Stomach smooth muscle (tissue), 2 donors: ENCODE data around the gene LTF.
"Not testable (repeated sequence)": the region's sequence is repeated elsewhere in the genome, so short reads cannot be mapped to it uniquely, and the experiment has no call there.

ENCODE experiments used
- H3K27ac ChIP-seq: one replicate; pipeline ENCODE4 v1.7.0; 2013; ENCODE audit warnings: mild to moderate bottlenecking, low read length, inconsistent platforms
- H3K27me3 ChIP-seq, 2 donors: one replicate each; pipeline ENCODE4 v1.7.0; 2013; ENCODE audit warnings: low read length in 2 of 2; ENCODE audit not compliant: insufficient read depth in 2 of 2, control insufficient read depth in 1 of 2
- H3K36me3 ChIP-seq, 2 donors: one replicate each; pipeline ENCODE4 v1.7.0; 2013; ENCODE audit warnings: low read length in 2 of 2; ENCODE audit not compliant: control insufficient read depth in 2 of 2, insufficient read depth in 2 of 2
- H3K4me1 ChIP-seq: one replicate; pipeline ENCODE4 v1.7.0; 2013; ENCODE audit warnings: low read length; ENCODE audit not compliant: control insufficient read depth, insufficient read depth
- H3K4me3 ChIP-seq, 2 donors: one replicate each; pipeline ENCODE4 v1.7.0; 2013; ENCODE audit warnings: low read length in 2 of 2
- H3K9ac ChIP-seq, 2 donors: one replicate each; pipeline ENCODE4 v1.7.0; 2013; ENCODE audit warnings: low read length in 2 of 2, mild to moderate bottlenecking in 1 of 2
- H3K9me3 ChIP-seq, 2 donors: one replicate each; pipeline ENCODE4 v1.7.0; 2013; ENCODE audit warnings: low read length in 2 of 2; ENCODE audit not compliant: control insufficient read depth in 2 of 2
- donor health status: healthy.
- donor health status: Pancreatic carcinoma.

LTF gene

DNA sequence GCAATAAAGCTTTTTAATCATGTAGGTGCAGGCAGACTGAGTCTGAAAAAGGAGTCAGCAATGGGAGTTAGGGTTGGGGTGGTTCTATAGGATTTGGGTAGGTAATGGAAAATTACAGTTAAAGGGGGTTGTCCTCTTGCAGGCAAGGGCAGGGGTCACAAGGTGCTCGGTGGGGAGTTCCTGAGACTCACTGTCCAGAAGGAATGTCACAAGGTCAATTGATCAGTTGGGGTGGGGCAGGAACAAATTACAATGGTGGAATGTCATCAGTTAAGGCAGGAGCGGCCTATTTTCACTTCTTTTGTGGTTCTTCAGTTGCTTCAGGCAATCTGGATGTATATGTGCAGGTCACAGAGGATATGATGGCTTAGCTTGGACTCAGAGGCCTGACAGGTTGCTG, 71.7 kb downstream of the LTF start:
- H3K9ac ChIP-seq = no peak overlapping the region
- no peaks in the 10 kb centered on the region for H3K27me3 ChIP-seq
- no peak overlapping the region for H3K27ac ChIP-seq
- H3K4me3 ChIP-seq = no peak overlapping the region
- no peaks in the 10 kb centered on the region for H3K4me1 ChIP-seq
- no peaks in the 10 kb centered on the region for H3K9me3 ChIP-seq
- no peaks in the 10 kb centered on the region for H3K36me3 ChIP-seq

DNA sequence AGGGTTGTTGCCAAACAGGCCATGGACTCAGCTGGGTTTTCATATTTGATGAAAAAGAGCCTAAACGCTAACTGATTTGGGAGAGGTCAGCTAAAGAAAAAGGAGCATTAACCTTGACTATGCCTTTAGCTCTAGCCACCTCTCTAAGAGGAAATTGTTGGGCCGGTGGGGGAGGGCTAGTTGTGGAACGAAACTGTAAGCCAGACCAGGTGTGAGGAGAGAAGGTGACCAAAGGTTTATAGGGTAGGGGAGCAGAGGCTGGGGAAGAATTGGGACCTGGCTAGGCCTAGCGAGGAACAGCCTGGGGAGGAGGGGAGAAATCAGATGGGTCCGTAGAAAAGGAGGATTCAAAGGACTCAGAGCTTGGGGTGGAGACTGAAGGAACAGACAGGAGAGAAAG, 73.2 kb downstream of the LTF start:
- not testable (repeated sequence) for H3K27ac ChIP-seq, H3K4me3 ChIP-seq

DNA sequence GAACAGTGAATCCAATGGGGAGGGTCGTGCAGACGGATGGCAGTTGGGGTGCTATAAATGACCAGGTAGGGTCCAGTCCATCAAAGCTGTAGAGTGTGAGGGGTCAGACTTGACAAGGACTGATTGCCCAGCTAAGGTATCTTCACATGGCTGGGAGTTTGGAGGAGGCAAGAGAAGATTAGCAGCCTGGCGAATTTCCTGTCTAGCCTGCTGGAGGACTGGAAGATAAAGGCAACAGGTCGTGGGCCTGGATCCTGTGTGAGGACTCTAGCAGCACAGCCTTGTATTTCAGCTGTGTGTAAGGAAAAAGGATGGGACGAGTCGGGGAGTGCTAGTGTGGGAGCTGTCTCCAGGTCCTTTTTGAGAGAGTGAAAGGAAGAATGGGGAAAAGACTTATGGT, 75.4 kb downstream of the LTF start:
- no peaks in the 10 kb centered on the region for H3K27me3 ChIP-seq
- no peak overlapping the region for H3K4me3 ChIP-seq
- H3K4me1 ChIP-seq = no peaks in the 10 kb centered on the region
- H3K36me3 ChIP-seq = no peaks in the 10 kb centered on the region
- H3K27ac ChIP-seq = no peak overlapping the region
- H3K9me3 ChIP-seq = no peaks in the 10 kb centered on the region
- no peak overlapping the region for H3K9ac ChIP-seq

More for the DNA sequence above, 73.2 kb downstream of the LTF start:
- H3K4me1 ChIP-seq, H3K27me3 ChIP-seq, H3K9ac ChIP-seq, H3K9me3 ChIP-seq, H3K36me3 ChIP-seq: not testable (repeated sequence)

DNA sequence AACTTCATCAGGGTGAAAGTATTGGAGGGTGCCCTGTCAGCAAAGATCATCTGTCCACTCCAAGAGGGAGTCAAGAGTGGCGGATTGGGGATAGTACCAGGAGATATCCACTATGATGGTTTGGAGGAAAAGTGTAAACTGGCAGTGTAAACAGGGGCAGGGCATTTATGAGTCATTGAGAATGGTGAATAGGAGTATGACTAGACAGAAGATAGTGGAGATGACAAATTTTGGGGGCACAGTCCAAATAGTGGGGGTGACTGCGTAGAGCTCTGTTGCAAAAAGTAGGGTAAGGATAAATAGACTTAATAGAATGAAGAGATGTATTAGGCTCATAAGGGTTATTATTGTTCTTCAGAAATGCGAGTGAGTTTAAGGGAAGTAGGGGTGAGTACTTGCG, 75.9 kb downstream of the LTF start:
- H3K36me3 ChIP-seq, H3K27me3 ChIP-seq, H3K4me1 ChIP-seq, H3K4me3 ChIP-seq, H3K9ac ChIP-seq, H3K9me3 ChIP-seq, H3K27ac ChIP-seq: not testable (repeated sequence)

DNA sequence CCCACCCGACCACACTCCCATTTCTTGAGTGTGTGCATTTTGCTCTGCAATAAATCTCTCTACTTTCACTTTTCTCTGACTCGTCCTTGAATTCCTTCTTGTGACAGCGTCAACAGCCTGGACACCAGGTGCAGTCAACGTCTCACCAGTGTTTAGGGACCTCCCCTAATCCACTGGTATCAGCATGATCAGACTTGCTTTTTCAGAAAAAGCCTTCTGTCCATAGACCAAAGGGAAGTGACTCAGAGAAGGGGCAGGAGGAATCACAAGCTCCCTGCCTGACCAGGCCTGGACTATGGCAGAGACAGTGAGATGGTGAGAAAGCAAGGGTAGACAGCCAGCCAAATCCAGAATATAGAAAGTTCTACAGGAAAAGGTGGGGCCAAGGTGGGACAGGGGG, 78.5 kb downstream of the LTF start:
- Histone ChIP-seq H3K27me3 (no peaks in the 10 kb centered on the region), H3K9me3 (no peaks in the 10 kb centered on the region), H3K9ac (no peak overlapping the region), H3K27ac (no peak overlapping the region), H3K4me3 (no peak overlapping the region), H3K4me1 (no peaks in the 10 kb centered on the region), H3K36me3 (no peaks in the 10 kb centered on the region)
